Measurements from ENCODE around the gene MYRF.
A peak's percentile ranks its signal among the peaks of the same experiment; 100 is the strongest.

The MYRF gene

GRCh38 chr11:61719978-61720377, 32.5 kb upstream of the MYRF start:
- FAIRE-seq: no peak

DNA sequence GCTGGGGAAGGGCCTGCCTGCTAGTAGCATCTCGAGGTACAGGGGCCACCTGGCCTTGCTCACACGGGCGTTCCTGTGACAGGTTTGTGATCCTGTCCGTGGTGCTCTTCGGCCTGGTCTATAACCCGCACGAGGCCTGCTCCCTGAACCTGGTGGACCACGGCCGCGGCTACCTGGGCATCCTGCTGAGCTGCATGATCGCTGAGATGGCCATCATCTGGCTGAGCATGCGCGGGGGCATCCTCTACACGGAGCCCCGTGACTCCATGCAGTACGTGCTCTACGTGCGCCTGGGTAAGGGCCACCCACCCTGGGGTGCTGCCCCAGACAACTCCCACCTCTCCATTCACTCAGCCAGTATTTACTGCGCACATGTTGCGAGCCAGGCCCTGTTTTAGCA, 31.8 kb upstream of the MYRF start:
- FAIRE-seq: no peak

DNA sequence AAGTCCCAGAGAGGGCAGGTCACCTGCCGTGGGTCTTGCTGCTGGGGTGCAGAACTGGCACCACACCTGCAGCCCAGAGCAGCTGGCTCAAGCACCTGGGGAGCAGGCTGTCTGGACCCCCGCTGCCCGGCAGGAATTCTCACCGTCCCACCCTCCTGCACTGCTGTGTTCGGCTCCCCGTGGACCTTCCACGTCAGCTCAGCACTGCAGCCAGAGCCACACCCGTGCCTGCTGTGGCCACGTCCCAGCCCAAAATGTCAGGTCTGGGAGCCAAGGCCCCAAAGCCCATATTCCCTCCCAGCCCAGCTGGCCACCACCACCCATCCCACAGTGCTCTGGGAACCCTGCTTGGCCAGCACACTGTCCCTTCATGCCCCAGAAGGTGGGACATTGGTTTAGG, 28.0 kb upstream of the MYRF start:
- no peak for FAIRE-seq

DNA sequence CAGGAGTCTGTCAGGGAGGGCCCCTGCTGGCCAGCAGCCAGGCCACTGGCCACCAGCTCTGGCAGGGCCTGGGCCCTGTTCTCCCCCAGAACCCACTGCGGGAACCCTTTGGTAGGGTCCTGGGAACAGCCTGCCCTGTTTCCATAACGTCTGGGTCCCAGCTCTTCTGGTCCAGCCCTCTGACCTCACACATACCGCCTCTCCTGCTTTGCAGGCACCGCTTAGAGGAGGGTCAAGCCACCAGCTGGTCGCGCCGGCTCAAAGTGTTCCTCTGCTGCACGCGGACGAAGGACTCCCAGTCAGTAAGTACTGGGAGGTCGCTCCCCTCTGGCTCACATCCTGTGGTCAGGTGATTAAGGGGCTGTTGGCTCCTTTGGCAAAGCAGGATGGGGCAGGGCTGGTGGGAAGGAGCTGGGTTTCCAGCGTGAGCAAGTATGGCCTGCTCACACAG, 26.6 kb upstream of the MYRF start:
- no peak for FAIRE-seq

DNA sequence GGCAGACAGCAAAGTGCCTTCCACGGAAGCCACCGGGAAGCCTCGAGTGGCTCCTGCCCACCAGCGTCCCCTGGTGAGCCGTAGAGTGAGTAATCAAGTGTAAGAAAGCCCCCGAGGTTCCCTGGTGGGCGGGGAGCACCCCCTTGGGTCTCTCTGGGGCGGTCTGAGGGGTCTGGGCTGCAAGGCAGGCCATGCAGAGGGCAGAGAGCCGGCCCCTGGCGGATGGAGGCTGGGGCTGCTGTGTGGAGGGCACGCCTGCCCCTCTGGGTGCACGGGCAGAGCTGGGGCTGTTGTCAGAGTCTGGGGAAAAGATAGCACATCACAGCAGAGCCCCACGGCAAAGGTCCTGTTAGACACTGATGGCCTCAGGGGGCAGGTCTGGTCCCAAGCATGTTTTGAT, 25.7 kb upstream of the MYRF start:
- FAIRE-seq: no peak

DNA sequence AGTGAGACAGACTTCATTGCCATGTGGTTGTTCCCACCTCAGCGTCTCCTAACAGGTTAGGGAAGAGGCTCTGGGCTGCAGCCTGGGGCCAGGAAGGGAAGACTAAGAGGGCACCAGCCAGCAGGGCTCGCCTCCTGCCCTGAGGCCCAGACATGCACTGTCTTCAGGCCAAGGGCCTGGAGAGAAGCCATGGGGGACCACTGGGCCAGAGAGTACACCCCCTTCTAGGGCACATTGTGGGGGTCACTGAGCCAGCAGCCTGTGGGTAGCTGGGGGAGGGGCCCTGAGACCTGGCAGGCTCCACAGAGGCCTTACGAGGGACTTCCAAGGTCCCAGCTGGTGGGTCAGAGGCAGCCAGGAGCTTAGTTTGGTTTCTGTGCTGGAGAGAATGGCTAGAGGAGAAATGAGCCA, 25.0 kb upstream of the MYRF start:
- no peak for FAIRE-seq

DNA sequence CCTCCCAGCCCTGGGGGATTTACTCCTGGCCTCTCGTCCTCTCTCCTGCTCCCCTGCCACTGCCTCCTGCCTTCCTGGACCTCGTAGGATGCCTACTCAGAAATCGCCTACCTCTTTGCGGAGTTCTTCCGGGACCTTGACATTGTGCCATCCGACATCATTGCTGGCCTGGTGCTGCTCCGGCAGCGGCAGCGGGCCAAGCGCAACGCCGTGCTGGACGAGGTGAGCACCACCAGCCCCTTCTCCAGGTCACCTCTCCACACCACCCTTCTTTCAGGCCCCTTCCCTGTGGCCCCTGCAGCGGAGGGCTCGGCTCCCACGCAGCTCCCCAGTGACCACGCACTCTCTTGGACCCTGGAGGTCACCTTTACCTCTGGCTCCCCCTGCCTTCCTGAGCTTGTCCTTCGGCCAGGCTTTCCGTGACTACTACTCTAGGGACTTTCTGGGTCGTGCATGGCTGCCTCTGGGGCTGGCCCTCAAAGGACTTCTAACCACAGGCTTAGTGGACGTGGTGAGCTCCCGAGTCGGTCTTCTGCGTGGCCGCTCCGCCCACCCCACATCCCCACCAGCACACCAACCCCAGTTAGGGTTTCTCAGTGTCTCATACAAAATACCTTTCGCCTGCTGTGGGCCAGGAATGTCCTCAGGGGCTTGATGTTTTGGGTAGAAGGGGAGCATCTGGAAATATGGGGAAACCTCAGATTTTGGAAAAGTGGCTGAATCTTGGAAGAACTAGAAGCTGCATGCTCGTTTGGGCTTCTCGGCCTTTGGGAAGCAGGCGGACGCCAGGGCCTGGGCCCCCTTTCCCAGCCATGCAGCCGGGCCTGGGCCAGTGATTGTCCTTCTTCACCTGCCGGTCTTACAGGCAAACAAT, 24.1 kb upstream of the MYRF start:
- no peak for FAIRE-seq

GRCh38 chr11:61728940-61729219, 23.6 kb upstream of the MYRF start:
- no peak for FAIRE-seq

GRCh38 chr11:61730240-61730994, 22.0 kb upstream of the MYRF start:
- FAIRE-seq: no peak

DNA sequence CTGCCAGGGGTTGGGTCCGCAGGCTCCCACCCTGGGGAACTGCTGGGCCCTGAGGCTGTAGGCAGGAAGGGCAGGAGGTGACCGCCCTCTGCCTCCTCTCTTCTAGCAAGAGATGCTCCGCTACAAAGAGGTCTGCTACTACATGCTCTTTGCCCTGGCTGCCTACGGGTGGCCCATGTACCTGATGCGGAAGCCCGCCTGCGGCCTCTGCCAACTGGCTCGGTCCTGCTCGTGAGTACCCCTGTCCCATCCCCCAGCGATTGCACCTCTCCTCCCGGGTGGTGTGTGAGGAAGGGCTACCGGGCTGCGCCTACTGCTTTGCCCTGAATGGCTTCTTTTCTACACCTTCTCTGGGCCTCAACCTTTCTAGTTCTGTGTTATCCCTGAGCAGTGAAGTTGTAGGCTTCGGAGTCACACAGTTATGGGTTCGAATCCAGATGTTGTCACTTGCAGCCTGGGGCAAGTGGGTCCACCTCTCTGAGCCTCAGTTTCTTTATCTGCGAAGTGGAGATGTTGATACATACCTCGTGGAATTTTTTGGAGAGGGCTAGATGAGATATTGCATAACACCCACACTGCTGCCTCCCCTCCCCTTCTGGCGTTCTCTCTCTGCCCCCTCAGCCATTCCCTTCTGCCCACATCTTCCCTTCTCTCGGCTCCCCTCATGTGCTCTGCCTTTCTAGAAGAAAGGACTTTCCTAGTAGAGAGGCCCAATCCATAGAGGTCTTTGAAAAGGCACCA, 21.1 kb upstream of the MYRF start:
- FAIRE-seq: no peak

DNA sequence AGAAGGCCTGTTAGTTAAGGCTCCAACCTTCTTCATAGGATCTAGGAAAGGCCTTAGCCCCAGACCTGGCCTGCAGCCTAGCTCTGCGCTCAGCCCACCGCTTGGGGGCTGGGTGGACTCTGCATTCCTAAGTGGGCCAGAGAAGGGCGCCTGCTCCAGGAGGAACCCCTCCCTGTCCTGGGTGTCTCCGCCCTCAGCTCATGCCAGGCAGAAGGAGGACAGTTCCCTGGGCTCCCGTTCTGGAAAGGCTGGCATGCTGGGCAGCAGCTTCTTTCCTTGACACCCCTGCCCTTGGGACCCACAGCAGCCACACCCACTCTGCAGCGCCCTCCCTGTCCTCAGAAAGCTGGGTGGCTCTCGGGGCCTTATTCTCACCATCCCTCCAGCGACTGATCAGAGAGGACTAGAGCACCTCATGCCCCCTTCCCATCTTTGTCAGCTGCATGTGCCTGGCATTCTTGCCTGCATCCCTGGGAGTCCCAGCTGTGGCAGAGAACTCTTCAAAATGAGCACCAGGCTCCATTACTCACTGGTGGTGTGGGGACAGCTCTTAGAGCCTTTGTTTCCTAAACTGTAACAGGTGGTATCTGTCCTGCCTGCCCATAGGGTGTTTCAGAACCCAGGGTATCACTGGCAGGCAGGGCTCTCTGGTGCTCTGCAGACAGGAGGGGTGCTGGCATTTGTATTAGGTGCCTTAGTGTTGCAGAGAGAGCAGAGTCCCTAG, 20.3 kb upstream of the MYRF start:
- no peak for FAIRE-seq

GRCh38 chr11:61732705-61733104, 19.7 kb upstream of the MYRF start:
- no peak for FAIRE-seq

DNA sequence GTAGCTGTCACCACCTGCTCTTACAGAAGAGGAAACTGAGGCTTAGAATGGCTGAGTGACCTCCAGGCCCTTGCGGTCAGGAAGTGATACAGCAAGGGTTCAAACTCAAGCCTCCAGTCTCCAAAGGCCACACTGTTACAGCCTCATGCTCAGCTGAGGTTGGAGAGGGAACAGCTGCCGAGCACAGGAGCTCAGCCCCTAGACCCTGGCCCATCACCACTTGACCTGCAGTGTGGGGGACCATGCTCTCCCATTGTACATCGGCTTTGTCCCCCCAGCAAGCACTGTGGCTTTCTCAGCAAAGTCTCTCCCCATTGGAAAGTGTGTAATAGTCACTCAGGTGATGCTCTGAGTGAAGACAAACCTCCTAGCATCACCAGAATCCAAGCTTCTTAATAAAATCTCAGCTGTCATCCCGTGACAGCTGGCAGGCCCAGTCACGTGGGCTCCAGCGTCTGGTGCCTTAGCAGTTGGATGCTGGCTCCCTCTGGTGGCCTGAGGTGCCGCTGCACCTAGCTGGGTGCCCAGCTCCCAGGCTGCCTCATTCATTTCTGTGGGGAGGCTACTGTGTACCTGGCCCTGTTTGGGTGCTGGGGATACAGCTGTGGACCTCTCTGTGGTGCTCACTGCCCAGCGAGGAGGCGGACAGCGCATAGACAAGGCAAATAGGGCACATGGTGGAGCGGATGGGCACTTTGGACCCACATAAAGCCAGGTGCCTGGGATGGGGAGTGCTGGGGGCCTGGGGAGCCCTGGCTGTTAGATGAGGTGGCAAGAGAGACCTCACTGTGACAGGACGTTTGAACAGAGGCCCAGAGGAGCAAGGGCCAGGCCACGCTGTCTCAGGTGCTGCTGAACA, 19.1 kb upstream of the MYRF start:
- peak; percentile 70 for FAIRE-seq

- FAIRE-seq: no peak
Measured at GRCh38 chr11:61734767-61735166, 17.7 kb upstream of the MYRF start.

DNA sequence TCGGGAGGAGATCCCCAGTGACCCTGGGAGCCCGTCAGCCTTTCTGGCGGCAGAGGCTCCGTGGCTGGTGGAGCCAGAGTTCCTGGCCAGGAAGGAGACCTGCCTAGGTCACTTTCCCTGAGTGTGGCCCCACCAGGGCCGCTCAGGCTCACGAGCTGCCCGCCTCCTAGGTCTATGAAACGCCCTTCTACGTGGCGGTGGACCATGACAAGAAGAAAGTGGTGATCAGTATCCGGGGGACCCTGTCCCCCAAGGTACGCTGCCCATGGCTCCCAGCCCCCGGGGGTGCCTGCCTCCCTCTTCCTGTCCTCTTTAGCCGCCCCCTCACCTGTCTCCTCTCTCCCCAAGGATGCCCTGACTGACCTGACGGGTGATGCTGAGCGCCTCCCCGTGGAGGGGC, 17.0 kb upstream of the MYRF start:
- no peak for FAIRE-seq

GRCh38 chr11:61736310-61736709, 16.1 kb upstream of the MYRF start:
- no peak for FAIRE-seq

- FAIRE-seq: no peak
Measured at GRCh38 chr11:61737131-61737530, 15.3 kb upstream of the MYRF start.

DNA sequence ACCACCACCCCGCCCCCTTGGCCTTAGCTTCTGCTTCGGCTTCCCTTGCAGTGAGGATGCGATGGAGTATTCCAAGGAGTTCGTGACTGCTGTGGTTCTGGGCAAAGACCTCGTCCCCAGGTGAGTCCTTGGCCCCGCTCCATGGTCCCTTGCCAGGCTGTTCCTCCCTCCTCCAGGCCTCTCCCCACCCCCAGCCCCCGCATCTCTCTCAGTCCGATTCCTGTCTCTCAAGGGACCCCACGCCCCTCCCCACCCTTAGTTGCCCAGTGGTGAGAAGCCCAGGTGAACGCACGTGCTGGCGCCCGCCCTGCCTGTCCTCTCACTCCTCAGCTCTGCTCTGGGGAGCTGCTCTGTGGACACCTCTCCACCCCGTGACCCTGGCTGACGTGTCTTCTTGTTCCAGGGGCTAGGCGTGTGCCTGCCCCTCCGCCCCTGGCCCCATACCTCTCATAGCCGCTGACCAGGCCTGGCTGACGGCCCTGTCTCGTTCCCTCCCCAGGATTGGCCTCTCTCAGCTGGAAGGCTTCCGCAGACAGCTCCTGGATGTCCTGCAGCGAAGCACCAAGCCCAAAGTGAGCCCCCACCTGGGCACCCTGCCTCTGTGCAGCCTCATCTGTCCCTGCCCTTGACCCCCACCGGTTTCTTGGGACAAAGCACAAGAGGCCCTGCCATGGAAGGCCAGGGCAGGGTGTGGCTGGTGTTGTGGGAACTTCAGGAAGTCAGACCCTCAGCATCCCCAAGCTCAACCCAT, 14.6 kb upstream of the MYRF start:
- no peak for FAIRE-seq

DNA sequence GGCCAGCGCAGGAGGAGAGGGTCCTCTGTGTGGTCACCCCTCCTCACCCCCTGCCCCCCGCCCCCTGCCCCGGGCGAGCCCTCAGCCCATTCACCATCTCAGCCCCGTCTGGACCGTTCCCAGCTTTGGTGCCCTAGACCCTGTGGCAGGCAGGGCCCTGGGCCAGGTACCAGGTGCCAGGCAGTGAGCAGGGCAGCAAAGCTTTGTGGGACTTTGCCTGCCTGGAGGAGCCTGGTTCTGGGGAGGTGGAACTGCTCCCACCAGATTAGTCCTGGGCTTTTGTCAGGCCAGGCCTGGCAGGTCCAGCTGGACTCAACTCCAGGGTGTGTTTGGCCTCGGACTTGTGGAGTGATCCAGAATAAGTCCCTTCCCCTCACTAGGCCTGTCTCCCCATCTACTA, 13.7 kb upstream of the MYRF start:
- no peak for FAIRE-seq

DNA sequence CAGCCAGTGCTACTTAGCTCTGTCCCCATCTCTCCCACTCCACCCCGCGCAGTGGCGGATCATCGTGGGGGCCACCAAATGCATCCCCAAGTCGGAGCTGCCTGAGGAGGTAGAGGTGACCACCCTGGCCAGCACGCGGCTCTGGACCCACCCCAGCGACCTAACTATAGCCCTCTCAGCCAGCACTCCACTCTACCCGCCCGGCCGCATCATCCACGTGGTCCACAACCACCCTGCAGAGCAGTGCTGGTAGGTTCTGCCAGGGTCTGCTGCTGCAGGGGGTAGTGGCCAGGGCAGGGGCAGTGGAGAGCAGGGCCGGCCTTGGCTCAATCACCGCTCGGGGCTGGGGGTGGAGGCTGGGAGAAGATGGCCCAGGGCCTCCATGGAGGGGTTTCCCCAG, 13.0 kb upstream of the MYRF start:
- no peak for FAIRE-seq

DNA sequence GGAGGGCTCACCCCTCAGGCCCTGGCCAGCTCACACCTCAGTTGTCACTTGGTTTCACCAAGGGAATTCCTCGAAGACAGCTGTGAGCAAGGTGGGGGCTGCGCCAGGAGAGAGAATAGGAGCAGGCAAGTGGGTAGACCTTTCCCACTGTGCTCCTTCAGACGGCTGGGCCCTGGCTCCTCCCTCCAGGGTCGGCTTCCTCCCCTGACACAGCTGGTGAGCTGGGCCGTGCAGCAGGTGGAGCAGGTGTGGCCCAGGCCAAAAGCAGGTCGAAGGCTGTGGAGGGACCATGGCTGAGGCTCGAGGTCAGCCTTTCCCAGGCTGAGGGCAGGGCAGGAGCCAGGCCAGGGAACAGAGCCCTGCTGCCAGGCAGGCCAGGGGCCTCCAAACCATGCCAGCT, 12.5 kb upstream of the MYRF start:
- no peak for FAIRE-seq
